Stimulated activated CD8-positive, alpha-beta memory T cell treated with anti-CD3 and anti-CD28 coated beads, Interleukin-7, amount 100 ng/mL, for 24 hours (primary cell): ENCODE results near the gene SLC7A14.

Source experiments
- DNase-seq: peaks from one replicate; pipeline ENCODE4 v3.0.0-alpha.2; 2020; ENCODE audit warnings: low read depth

Gene SLC7A14

GRCh38 chr3:170534227-170534626 lies 51.6 kb downstream of the SLC7A14 start:
- DNase-seq: no peak

DNA sequence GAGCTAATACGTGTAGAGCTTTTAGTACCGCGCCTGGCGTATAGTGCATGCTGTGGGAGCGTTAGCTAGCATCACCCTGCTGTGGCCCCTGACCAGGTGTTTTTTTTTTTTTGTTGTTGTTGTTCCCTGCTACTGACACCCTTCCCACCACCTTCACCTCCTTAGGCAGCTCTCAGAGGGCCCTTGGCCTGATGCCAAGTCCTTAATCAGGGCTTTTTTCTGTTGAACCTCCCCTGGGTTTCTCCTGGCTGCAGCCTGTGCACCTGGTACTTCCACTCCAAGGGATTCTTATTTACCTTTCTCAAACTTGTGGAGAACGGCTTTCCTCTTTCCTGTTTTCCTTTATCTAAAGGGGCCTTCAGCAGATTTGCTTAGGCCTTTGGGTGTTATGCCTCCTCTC lies 53.3 kb downstream of the SLC7A14 start:
- no peak for DNase-seq

GRCh38 chr3:170531657-170532335 lies 54.1 kb downstream of the SLC7A14 start:
- DNase-seq: no peak

DNA sequence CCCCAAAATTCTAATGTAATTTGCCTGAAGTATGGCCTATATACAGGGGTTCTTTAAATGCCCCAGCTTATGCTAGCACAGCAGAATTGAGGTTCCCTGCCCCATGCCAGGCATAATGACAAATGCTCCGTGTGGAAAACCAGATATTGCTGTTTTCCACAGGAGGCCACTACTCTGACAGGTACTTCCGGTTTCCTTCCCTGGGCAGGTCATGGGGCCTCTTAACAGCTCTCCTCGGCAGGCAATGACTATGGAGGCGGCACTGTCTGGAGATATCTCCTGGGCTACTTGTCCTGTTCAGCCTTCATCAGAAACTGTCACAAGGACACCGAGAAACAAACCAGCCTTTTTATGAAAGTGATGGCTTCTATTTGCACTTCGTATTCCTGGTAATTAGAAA lies 54.8 kb downstream of the SLC7A14 start:
- no peak for DNase-seq

DNA sequence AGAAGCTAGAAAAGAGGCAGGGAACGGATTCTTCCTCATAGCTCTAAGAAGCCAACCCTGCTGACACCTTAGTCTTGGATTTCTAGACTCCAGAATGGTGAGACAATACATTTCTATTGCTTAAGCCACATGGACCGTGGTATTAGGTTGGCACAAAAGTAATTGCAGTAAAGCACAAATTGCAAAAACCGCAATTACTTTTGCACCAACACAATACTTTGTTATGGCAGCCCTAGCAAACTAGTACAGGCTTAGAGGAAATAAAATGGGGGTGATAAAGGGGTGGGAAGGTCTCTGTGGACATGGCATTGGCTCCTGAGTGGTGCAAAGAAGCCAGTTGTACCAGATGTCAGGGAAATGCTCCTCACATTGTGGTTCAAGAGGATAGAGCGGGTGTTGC lies 56.0 kb downstream of the SLC7A14 start:
- no peak for DNase-seq

- DNase-seq: no peak
These were observed 56.5 kb downstream of the SLC7A14 start for GRCh38 chr3:170529346-170529745.

GRCh38 chr3:170528726-170529125 lies 57.1 kb downstream of the SLC7A14 start:
- DNase-seq: no peak

GRCh38 chr3:170524073-170524472 lies 61.8 kb downstream of the SLC7A14 start:
- DNase-seq: no peak

- DNase-seq: no peak
These were observed 62.6 kb downstream of the SLC7A14 start for GRCh38 chr3:170523248-170523647.

- DNase-seq: no peak
These were observed 63.7 kb downstream of the SLC7A14 start for GRCh38 chr3:170522201-170522600.

- no peak for DNase-seq
These were observed 64.9 kb downstream of the SLC7A14 start for GRCh38 chr3:170520996-170521395.

GRCh38 chr3:170517242-170517945 lies 68.5 kb downstream of the SLC7A14 start:
- no peak for DNase-seq

- no peak for DNase-seq
These were observed 72.2 kb downstream of the SLC7A14 start for GRCh38 chr3:170513642-170514041.

DNA sequence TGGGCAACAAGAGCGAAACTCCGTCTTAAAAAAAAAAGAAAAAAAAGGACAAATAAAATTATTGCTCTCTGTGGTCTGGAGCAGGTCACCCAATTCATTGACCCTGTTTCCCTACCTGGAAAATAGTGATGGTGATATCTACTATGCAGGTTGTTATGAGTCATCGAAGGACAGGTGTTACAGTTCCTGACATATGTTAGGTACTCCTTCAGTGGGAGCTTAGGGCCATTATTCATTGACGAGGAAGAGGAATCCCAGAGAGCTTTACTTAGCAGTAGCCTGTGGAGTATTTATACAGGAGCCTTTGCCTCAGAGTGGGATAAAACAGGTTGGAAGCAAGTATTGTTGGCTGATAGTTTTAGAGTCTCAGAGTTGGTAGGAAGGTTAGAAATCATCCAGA lies 74.5 kb downstream of the SLC7A14 start:
- no peak for DNase-seq

- no peak for DNase-seq
These were observed 77.0 kb downstream of the SLC7A14 start for GRCh38 chr3:170508839-170509238.

DNA sequence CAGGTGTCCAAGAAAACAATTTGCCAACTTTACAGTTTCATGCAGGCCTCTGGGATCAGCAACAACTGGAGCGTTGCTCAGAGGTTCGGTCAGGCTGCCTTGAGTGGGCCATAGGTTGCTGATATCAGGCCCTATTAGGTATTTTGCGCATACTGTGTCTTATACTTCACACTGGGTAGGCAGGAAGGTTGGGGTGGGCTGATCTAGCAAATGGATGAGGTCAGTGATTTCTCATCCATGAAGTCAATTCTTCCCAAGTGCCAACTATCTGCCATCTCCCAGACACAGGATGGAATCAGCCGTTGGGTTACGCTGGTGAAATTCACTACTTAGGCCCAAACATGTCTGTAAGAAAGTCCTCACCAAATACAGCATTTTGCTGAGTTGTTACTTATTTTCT lies 77.6 kb downstream of the SLC7A14 start:
- no peak for DNase-seq

DNA sequence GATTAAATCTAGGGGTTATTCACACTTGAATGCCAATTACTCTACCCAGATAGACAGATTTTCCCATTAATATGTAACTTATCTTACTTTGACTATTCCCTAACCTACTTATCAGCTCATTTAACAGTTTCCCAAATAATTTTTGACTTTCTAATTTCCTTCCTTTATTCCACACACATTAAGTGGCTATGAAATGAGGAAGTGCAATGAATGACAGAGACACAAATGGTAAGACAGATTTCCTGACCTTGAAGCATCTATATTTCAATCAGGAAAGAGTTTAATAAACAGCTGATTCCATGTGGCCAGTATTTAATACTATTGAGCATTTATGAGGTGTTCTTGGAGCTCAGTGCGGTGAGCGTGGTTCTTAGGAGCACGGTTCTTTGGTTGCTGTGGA lies 78.8 kb downstream of the SLC7A14 start:
- DNase-seq: no peak

GRCh38 chr3:170506556-170506955 lies 79.3 kb downstream of the SLC7A14 start:
- DNase-seq: no peak

- no peak for DNase-seq
These were observed 83.6 kb downstream of the SLC7A14 start for GRCh38 chr3:170502297-170502696.

GRCh38 chr3:170500995-170501394 lies 84.9 kb downstream of the SLC7A14 start:
- DNase-seq: no peak

GRCh38 chr3:170500462-170500861 lies 85.4 kb downstream of the SLC7A14 start:
- DNase-seq: no peak

- DNase-seq: no peak
These were observed 86.2 kb downstream of the SLC7A14 start for GRCh38 chr3:170499562-170500156.
